Measurements from ENCODE around the gene SCRN2. TPM values are rescaled to one million over a fixed set of nuclear protein-coding genes. Genes with fewer than 3 reads are reported as not detected.

Gene SCRN2
- total RNA-seq, 1 experiment from 2014 or later: 50.8 TPM

- 0 out of 2 replicates have a peak, but pooled peaks have one; percentile 74 for TF ChIP-seq ATF1 (CRISPR knock-in tag; IDR thresholded peaks at IDR 0.05)
- TF ChIP-seq ZNF138 (CRISPR knock-in tag; conservative IDR thresholded peaks at IDR 0.05): 0 out of 2 replicates have a peak, but pooled peaks have one; percentile 19
- 0 out of 2 replicates have a peak, but pooled peaks have one; percentile 49 for TF ChIP-seq ELF4 (CRISPR knock-in tag; IDR thresholded peaks at IDR 0.05; ENCODE audit: low read depth)
- peak; percentile 94 for TF ChIP-seq RELA (CRISPR knock-in tag; IDR thresholded peaks at IDR 0.05; ENCODE audit: borderline replicate concordance)
- TF ChIP-seq RORB (CRISPR knock-in tag; IDR thresholded peaks at IDR 0.05): no peak
- TF ChIP-seq FOXK1 (CRISPR knock-in tag; IDR thresholded peaks at IDR 0.05): peak; percentile 73; the same call in 1 of the 2 replicates
- peak; percentile 81 for TF ChIP-seq MYBL2 (CRISPR knock-in tag; IDR thresholded peaks at IDR 0.05)
- TF ChIP-seq, protein P1, sequence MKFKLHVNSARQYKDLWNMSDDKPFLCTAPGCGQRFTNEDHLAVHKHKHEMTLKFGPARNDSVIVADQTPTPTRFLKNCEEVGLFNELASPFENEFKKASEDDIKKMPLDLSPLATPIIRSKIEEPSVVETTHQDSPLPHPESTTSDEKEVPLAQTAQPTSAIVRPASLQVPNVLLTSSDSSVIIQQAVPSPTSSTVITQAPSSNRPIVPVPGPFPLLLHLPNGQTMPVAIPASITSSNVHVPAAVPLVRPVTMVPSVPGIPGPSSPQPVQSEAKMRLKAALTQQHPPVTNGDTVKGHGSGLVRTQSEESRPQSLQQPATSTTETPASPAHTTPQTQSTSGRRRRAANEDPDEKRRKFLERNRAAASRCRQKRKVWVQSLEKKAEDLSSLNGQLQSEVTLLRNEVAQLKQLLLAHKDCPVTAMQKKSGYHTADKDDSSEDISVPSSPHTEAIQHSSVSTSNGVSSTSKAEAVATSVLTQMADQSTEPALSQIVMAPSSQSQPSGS (CRISPR knock-in tag; IDR thresholded peaks at IDR 0.05; ENCODE audit: borderline replicate concordance, low read depth): 0 out of 2 replicates have a peak, but pooled peaks have one; percentile 56
- peak; percentile 83 for TF ChIP-seq TEAD4 (CRISPR knock-in tag; IDR thresholded peaks at IDR 0.05)
- TF ChIP-seq, protein P2, sequence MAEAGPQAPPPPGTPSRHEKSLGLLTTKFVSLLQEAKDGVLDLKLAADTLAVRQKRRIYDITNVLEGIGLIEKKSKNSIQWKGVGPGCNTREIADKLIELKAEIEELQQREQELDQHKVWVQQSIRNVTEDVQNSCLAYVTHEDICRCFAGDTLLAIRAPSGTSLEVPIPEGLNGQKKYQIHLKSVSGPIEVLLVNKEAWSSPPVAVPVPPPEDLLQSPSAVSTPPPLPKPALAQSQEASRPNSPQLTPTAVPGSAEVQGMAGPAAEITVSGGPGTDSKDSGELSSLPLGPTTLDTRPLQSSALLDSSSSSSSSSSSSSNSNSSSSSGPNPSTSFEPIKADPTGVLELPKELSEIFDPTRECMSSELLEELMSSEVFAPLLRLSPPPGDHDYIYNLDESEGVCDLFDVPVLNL (CRISPR knock-in tag; IDR thresholded peaks at IDR 0.05; ENCODE audit: borderline replicate concordance, low read depth): 0 out of 2 replicates have a peak, but pooled peaks have one; percentile 60
- TF ChIP-seq CREM (CRISPR knock-in tag; IDR thresholded peaks at IDR 0.05): peak; percentile 62; the same call in 1 of the 2 replicates
- TF ChIP-seq, protein P3, sequence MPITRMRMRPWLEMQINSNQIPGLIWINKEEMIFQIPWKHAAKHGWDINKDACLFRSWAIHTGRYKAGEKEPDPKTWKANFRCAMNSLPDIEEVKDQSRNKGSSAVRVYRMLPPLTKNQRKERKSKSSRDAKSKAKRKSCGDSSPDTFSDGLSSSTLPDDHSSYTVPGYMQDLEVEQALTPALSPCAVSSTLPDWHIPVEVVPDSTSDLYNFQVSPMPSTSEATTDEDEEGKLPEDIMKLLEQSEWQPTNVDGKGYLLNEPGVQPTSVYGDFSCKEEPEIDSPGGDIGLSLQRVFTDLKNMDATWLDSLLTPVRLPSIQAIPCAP (CRISPR knock-in tag; IDR thresholded peaks at IDR 0.05): peak; percentile 80
- peak; percentile 36; the same call in 1 of the 2 replicates for TF ChIP-seq ZNF121 (CRISPR knock-in tag; IDR thresholded peaks at IDR 0.05)
- TF ChIP-seq, protein P4, sequence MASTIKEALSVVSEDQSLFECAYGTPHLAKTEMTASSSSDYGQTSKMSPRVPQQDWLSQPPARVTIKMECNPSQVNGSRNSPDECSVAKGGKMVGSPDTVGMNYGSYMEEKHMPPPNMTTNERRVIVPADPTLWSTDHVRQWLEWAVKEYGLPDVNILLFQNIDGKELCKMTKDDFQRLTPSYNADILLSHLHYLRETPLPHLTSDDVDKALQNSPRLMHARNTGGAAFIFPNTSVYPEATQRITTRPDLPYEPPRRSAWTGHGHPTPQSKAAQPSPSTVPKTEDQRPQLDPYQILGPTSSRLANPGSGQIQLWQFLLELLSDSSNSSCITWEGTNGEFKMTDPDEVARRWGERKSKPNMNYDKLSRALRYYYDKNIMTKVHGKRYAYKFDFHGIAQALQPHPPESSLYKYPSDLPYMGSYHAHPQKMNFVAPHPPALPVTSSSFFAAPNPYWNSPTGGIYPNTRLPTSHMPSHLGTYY (CRISPR knock-in tag; IDR thresholded peaks at IDR 0.05): no peak
- peak; percentile 66 for TF ChIP-seq ZNF317 (CRISPR knock-in tag; IDR thresholded peaks at IDR 0.05; ENCODE audit: borderline replicate concordance, low read depth)
- TF ChIP-seq TCF7 (CRISPR knock-in tag; IDR thresholded peaks at IDR 0.05; ENCODE audit: low read depth): peak; percentile 89
- TF ChIP-seq NR1H2 (CRISPR knock-in tag; IDR thresholded peaks at IDR 0.05): no peak
- TF ChIP-seq, protein P5, sequence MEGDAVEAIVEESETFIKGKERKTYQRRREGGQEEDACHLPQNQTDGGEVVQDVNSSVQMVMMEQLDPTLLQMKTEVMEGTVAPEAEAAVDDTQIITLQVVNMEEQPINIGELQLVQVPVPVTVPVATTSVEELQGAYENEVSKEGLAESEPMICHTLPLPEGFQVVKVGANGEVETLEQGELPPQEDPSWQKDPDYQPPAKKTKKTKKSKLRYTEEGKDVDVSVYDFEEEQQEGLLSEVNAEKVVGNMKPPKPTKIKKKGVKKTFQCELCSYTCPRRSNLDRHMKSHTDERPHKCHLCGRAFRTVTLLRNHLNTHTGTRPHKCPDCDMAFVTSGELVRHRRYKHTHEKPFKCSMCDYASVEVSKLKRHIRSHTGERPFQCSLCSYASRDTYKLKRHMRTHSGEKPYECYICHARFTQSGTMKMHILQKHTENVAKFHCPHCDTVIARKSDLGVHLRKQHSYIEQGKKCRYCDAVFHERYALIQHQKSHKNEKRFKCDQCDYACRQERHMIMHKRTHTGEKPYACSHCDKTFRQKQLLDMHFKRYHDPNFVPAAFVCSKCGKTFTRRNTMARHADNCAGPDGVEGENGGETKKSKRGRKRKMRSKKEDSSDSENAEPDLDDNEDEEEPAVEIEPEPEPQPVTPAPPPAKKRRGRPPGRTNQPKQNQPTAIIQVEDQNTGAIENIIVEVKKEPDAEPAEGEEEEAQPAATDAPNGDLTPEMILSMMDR (IDR thresholded peaks at IDR 0.05): peak; percentile 75
- TF ChIP-seq, protein P6, sequence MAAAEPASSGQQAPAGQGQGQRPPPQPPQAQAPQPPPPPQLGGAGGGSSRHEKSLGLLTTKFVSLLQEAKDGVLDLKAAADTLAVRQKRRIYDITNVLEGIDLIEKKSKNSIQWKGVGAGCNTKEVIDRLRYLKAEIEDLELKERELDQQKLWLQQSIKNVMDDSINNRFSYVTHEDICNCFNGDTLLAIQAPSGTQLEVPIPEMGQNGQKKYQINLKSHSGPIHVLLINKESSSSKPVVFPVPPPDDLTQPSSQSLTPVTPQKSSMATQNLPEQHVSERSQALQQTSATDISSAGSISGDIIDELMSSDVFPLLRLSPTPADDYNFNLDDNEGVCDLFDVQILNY (CRISPR knock-in tag; IDR thresholded peaks at IDR 0.05): 0 out of 2 replicates have a peak, but pooled peaks have one; percentile 39
- peak; percentile 75 for TF ChIP-seq TEAD1 (CRISPR knock-in tag; IDR thresholded peaks at IDR 0.05)
- peak; percentile 84; the same call in 1 of the 2 replicates for TF ChIP-seq SMAD3 (CRISPR knock-in tag; IDR thresholded peaks at IDR 0.05; ENCODE audit: borderline replicate concordance)
- peak; percentile 93 for TF ChIP-seq FOXP4 (CRISPR knock-in tag; IDR thresholded peaks at IDR 0.05)
- peak; percentile 38; the same call in 1 of the 2 replicates for TF ChIP-seq SP1 (CRISPR knock-in tag; conservative IDR thresholded peaks at IDR 0.05)
- 0 out of 2 replicates have a peak, but pooled peaks have one; percentile 93 for TF ChIP-seq ZBTB43 (CRISPR knock-in tag; IDR thresholded peaks at IDR 0.05)
- TF ChIP-seq, protein P7, sequence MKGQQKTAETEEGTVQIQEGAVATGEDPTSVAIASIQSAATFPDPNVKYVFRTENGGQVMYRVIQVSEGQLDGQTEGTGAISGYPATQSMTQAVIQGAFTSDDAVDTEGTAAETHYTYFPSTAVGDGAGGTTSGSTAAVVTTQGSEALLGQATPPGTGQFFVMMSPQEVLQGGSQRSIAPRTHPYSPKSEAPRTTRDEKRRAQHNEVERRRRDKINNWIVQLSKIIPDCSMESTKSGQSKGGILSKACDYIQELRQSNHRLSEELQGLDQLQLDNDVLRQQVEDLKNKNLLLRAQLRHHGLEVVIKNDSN (CRISPR knock-in tag; IDR thresholded peaks at IDR 0.05): peak; percentile 81; the same call in 1 of the 2 replicates
Observed at GRCh38 chr17:47847341-47848197, 6.5 kb upstream of the SCRN2 start (continued).
